Umbilical cord (tissue), 2 donors: ENCODE measurements around the gene ZBTB18. TPM values are rescaled to one million over a fixed set of nuclear protein-coding genes. Genes with fewer than 3 reads are reported as not detected.

ENCODE experiments used
- DNase-seq: peaks from one replicate; pipeline ENCODE4 v3.0.0-alpha.2; 2015; ENCODE audit warnings: low spot score
- total RNA-seq: library from RNA; depleted of rRNA; stranded (reverse); fragments of >200 nt; gene quantifications from one replicate; pipeline ENCODE4 v1.2.3, GENCODE V29; 2014; ENCODE audit warnings: low replicate concordance; ENCODE audit not compliant: insufficient read depth

The ZBTB18 gene
- total RNA-seq, 1 donor from 2014 or later = 6.5 TPM

- DNase-seq = no peak
Observed at GRCh38 chr1:244060686-244061085, 9.6 kb downstream of the ZBTB18 start.

- no peak for DNase-seq
Observed at GRCh38 chr1:244062156-244062725, 11.2 kb downstream of the ZBTB18 start.

- DNase-seq = no peak
Observed at GRCh38 chr1:244063498-244063897, 12.4 kb downstream of the ZBTB18 start.

GRCh38 chr1:244064621-244065020, 13.5 kb downstream of the ZBTB18 start:
- no peak for DNase-seq

- no peak for DNase-seq
Observed at GRCh38 chr1:244065063-244065793, 14.1 kb downstream of the ZBTB18 start.

- no peak for DNase-seq
Observed at GRCh38 chr1:244065960-244066388, 14.9 kb downstream of the ZBTB18 start.

- no peak for DNase-seq
Observed at GRCh38 chr1:244066954-244067716, 16.1 kb downstream of the ZBTB18 start.

GRCh38 chr1:244067893-244068292, 16.8 kb downstream of the ZBTB18 start:
- no peak for DNase-seq

GRCh38 chr1:244068567-244068966, 17.5 kb downstream of the ZBTB18 start:
- DNase-seq = no peak

- DNase-seq = no peak
Observed at GRCh38 chr1:244069326-244069898, 18.3 kb downstream of the ZBTB18 start.

GRCh38 chr1:244074559-244075171, 23.6 kb downstream of the ZBTB18 start:
- DNase-seq = no peak

GRCh38 chr1:244075247-244075722, 24.2 kb downstream of the ZBTB18 start:
- no peak for DNase-seq

- DNase-seq = no peak
Observed at GRCh38 chr1:244076740-244077139, 25.7 kb downstream of the ZBTB18 start.

- DNase-seq = no peak
Observed at GRCh38 chr1:244077473-244078220, 26.6 kb downstream of the ZBTB18 start.

GRCh38 chr1:244080343-244080929, 29.4 kb downstream of the ZBTB18 start:
- no peak for DNase-seq

- no peak for DNase-seq
Observed at GRCh38 chr1:244082969-244083368, 31.9 kb downstream of the ZBTB18 start.

GRCh38 chr1:244083383-244083943, 32.4 kb downstream of the ZBTB18 start:
- no peak for DNase-seq

GRCh38 chr1:244084763-244085162, 33.7 kb downstream of the ZBTB18 start:
- DNase-seq = no peak

GRCh38 chr1:244085891-244086290, 34.8 kb downstream of the ZBTB18 start:
- no peak for DNase-seq

GRCh38 chr1:244087021-244087560, 36.0 kb downstream of the ZBTB18 start:
- DNase-seq = no peak
